Suppressor macrophage (primary cell): ENCODE measurements around the gene SYNGAP1.

ENCODE experiments used
- DNase-seq, 4 experiments: peaks; one replicate each; pipeline ENCODE4 v3.0.0-alpha.2; 2020 to 2022

Gene SYNGAP1

GRCh38 chr6:33404884-33405283 is 15.0 kb upstream of the SYNGAP1 start:
- DNase-seq: no peak

- no peak for DNase-seq
Measured at GRCh38 chr6:33405386-33405940, 14.4 kb upstream of the SYNGAP1 start.

- no peak for DNase-seq
Measured at GRCh38 chr6:33406126-33406525, 13.7 kb upstream of the SYNGAP1 start.

GRCh38 chr6:33407132-33407718 is 12.6 kb upstream of the SYNGAP1 start:
- peak; percentile 39 to 67 (median 50) for DNase-seq

- DNase-seq: peak; percentile 98 to 100 (median 99)
Measured at GRCh38 chr6:33410050-33410710, 9.7 kb upstream of the SYNGAP1 start.

GRCh38 chr6:33410711-33411631 is 8.9 kb upstream of the SYNGAP1 start, which contains the start of gene PHF1:
TSS of gene PHF1 (plus strand) at chr6:33411014. CDS start at chr6:33412264, 1,250 bp downstream.
- DNase-seq: peak in 3 of 4 experiments; percentile 29 to 83 (median 82)

GRCh38 chr6:33411632-33412005 is 8.2 kb upstream of the SYNGAP1 start:
- DNase-seq: no peak

GRCh38 chr6:33412140-33413009 is 7.5 kb upstream of the SYNGAP1 start:
- no peak for DNase-seq

- no peak for DNase-seq
Measured at GRCh38 chr6:33413241-33414120, 6.4 kb upstream of the SYNGAP1 start.

GRCh38 chr6:33414592-33415271 is 5.1 kb upstream of the SYNGAP1 start:
- DNase-seq: peak in 2 of 4 experiments; percentile 21 to 43

- DNase-seq: no peak
Measured at GRCh38 chr6:33415831-33416230, 4.0 kb upstream of the SYNGAP1 start.

GRCh38 chr6:33416386-33417127 is 3.3 kb upstream of the SYNGAP1 start:
- no peak for DNase-seq

- peak in 3 of 4 experiments; percentile 49 to 61 (median 56) for DNase-seq
Measured at GRCh38 chr6:33417128-33417902, 2.5 kb upstream of the SYNGAP1 start.

- peak; percentile 98 to 100 (median 99) for DNase-seq
Measured at GRCh38 chr6:33417903-33418689, 1.8 kb upstream of the SYNGAP1 start, which contains the start of gene CUTA. TSS of gene CUTA (minus strand) at chr6:33418107. CDS start at chr6:33418000, 107 bp downstream.

GRCh38 chr6:33418690-33419291 is 1.1 kb upstream of the SYNGAP1 start:
- no peak for DNase-seq

- no peak for DNase-seq
Measured at GRCh38 chr6:33420491-33421343, 852 bp downstream of the SYNGAP1 start.
